Skin epidermis (tissue), 12 donors: Measurements from ENCODE around the gene SPINT4.
"Not testable (repeated sequence)": the region's sequence is repeated elsewhere in the genome, so short reads cannot be mapped to it uniquely, and the experiment has no call there.

Source experiments
- H3K27ac ChIP-seq, 21 experiments: fragments of 200-600 bp; sonication (generic) in 11 of 21; one replicate each; pipeline ENCODE4 v1.5.0; 2020; ENCODE audit warnings: mild to moderate bottlenecking in 3 of 21, inconsistent platforms in 2 of 21, moderate library complexity in 2 of 21
- H3K4me3 ChIP-seq, 7 experiments: fragments of 200-600 bp; sonication (generic) in 2 of 7; one replicate each; pipeline ENCODE4 v1.5.0; 2020; ENCODE audit warnings: inconsistent platforms in 2 of 7, mild to moderate bottlenecking in 2 of 7, moderate library complexity in 1 of 7

The SPINT4 gene

GRCh38 chr20:45764618-45765282, 42.6 kb downstream of the SPINT4 start:
- H3K27ac ChIP-seq, H3K4me3 ChIP-seq: not testable (repeated sequence)

GRCh38 chr20:45765307-45765875, 43.2 kb downstream of the SPINT4 start:
- Histone ChIP-seq H3K27ac (no peak overlapping the region), H3K4me3 (no peak overlapping the region)

- H3K4me3 ChIP-seq: no peak overlapping the region
- H3K27ac ChIP-seq: no peak overlapping the region
Measured at GRCh38 chr20:45765980-45766379, 43.8 kb downstream of the SPINT4 start.

GRCh38 chr20:45768479-45768878, 46.3 kb downstream of the SPINT4 start:
- no peak overlapping the region for H3K4me3 ChIP-seq
- no peak overlapping the region for H3K27ac ChIP-seq

GRCh38 chr20:45771182-45771759, 49.1 kb downstream of the SPINT4 start:
- H3K4me3 ChIP-seq: no peak overlapping the region
- peak overlapping the region in 12 of 21 experiments; percentile 7 to 72 (median 30) for H3K27ac ChIP-seq

GRCh38 chr20:45772693-45773092, 50.5 kb downstream of the SPINT4 start:
- no peak overlapping the region for H3K27ac ChIP-seq
- H3K4me3 ChIP-seq: no peak overlapping the region

- Histone ChIP-seq H3K27ac (peak overlapping the region in 3 of 21 experiments; percentile 11 to 56 (median 28)), H3K4me3 (no peak overlapping the region)
Measured at GRCh38 chr20:45774945-45775344, 52.8 kb downstream of the SPINT4 start.

- peak overlapping the region in 3 of 21 experiments; percentile 11 to 56 (median 28) for H3K27ac ChIP-seq
- no peak overlapping the region for H3K4me3 ChIP-seq
Measured at GRCh38 chr20:45775411-45775810, 53.3 kb downstream of the SPINT4 start.
